ENCODE data around the gene MIAT.

Gene MIAT

GRCh38 chr22:26725012-26725676, 67.8 kb downstream of the MIAT start:
- Histone ChIP-seq H3K4me1 (no peaks in the 10 kb centered on the region), H3K36me3 (peaks cover 0 to 39% (median 28%) of the 10 kb centered on the region in 3 donors), H3K27me3 (no peaks in the 10 kb centered on the region), H3K9me3 (no peaks in the 10 kb centered on the region), H3K27ac (no peak overlapping the region), H3K4me3 (no peak overlapping the region)
- intact Hi-C loops (cut with DNase I; ENCODE audit: low total_unique reads), result no loop called here
- DNase-seq, result no peak
- TF ChIP-seq CTCF (IDR thresholded peaks at IDR 0.05), result no peak

Data from tibial artery (tissue), 4 donors.